ENCODE results near the gene DLGAP3.

DLGAP3 gene

DNA sequence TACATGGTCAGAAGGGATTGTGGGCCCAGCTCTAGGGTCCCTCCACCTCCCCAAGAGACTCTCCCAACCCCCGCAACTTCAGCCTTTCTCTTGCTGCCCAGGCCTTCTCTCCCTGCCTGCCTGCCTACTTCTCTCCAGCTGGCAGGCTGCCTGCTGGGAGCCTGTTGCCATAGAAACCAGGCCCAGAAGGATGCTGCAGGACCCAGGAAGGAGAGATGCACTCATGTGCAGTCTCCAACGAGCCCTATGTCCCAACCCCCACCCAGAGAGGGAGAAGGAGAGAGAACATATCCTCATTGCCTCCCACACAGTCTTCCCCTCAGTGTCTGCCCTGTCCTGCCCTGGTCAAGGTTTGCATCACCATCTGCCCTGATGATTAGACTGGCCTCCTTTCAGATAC, 59.1 kb downstream of the DLGAP3 start:
- no peaks in the 10 kb centered on the region for H3K4me1 Mint-ChIP-seq
- no peaks in the 10 kb centered on the region for H3K36me3 Mint-ChIP-seq (ENCODE audit: low read depth)
- H3K4me3 Mint-ChIP-seq, result peak overlapping the region in 1 of 3 experiments; percentile 43
- H3K27ac Mint-ChIP-seq, result no peak overlapping the region
- no peaks in the 10 kb centered on the region for H3K9me3 Mint-ChIP-seq
- H3K27me3 Mint-ChIP-seq (ENCODE audit: low read depth), result peaks cover 56% of the 10 kb centered on the region
- TF ChIP-seq, protein P1, sequence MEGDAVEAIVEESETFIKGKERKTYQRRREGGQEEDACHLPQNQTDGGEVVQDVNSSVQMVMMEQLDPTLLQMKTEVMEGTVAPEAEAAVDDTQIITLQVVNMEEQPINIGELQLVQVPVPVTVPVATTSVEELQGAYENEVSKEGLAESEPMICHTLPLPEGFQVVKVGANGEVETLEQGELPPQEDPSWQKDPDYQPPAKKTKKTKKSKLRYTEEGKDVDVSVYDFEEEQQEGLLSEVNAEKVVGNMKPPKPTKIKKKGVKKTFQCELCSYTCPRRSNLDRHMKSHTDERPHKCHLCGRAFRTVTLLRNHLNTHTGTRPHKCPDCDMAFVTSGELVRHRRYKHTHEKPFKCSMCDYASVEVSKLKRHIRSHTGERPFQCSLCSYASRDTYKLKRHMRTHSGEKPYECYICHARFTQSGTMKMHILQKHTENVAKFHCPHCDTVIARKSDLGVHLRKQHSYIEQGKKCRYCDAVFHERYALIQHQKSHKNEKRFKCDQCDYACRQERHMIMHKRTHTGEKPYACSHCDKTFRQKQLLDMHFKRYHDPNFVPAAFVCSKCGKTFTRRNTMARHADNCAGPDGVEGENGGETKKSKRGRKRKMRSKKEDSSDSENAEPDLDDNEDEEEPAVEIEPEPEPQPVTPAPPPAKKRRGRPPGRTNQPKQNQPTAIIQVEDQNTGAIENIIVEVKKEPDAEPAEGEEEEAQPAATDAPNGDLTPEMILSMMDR (IDR thresholded peaks at IDR 0.05; ENCODE audit: unreplicated experiment in 3 of 3), result no peak

DNA sequence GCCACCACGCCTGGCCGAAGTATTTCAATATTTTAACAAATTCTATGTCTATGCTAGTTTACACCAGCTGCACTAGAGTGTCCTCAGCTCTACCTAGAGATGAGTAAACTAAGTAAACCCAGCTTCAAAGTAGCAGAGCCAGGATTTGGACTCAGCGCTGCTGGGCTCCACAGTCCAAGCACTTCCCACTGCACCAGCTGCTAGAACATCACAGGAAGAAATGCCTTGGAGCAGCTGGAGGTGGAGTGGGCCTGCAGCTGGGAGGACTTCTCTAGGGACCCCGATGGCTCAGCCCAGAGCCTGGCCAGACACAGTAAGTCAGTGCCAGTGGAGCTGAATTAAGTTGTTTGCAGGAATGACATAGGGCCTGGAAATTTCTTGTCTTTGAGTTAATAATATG, 59.7 kb downstream of the DLGAP3 start:
- Mint-ChIP-seq H3K27ac (no peak overlapping the region), H3K4me1 (no peaks in the 10 kb centered on the region), H3K27me3 (ENCODE audit: low read depth) (peaks cover 55% of the 10 kb centered on the region), H3K9me3 (no peaks in the 10 kb centered on the region), H3K36me3 (ENCODE audit: low read depth) (no peaks in the 10 kb centered on the region), H3K4me3 (no peak overlapping the region)
- TF ChIP-seq, protein P1 (IDR thresholded peaks at IDR 0.05; ENCODE audit: unreplicated experiment in 3 of 3), result no peak

DNA sequence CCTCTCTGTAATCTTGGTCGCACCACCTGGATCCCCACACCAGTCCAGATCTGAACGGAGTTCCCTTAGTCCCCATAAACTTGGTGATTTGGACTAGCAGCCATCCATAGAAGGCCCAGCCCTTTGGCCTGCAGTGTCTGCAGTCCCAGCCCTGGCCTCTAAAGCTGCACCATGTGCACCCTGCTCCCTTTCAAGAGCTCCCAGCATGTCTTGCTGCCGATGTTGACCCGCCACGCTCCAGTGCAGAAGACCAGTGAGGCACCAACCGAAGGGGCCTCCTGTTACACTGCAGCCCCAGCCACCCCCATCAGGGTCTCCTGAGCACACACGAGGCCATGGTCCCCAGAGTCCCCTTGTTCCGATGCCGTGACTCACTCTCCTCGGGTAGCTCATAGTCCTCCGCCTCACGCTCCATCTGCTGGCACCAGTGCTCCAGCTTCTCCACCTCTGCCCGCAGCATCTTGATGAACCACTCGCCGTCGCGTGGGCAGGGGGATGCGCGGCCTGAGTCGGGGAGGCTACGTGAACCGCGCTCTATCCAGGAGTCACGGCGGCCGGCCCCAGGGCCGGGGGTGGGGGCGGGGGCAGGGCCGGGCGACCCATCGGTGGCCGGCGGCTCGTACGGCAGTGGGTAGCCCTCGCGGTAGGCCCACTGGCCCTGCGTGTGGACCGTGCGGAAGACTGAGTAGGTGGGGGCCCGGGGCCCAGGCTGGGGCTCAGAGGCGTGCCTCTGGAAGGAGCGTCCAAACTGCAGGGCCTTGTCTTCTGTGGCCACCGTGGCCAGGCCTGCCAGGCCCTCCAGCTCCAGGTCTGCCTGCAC, 61.0 kb downstream of the DLGAP3 start:
- H3K9me3 Mint-ChIP-seq, result no peaks in the 10 kb centered on the region
- no peaks in the 10 kb centered on the region for H3K36me3 Mint-ChIP-seq (ENCODE audit: low read depth)
- H3K27me3 Mint-ChIP-seq (ENCODE audit: low read depth), result peaks cover 58% of the 10 kb centered on the region
- TF ChIP-seq, protein P1 (IDR thresholded peaks at IDR 0.05; ENCODE audit: unreplicated experiment in 3 of 3), result no peak
- peak overlapping the region; percentile 61 to 73 (median 64) for H3K4me3 Mint-ChIP-seq
- no peaks in the 10 kb centered on the region for H3K4me1 Mint-ChIP-seq
- no peak overlapping the region for H3K27ac Mint-ChIP-seq

DNA sequence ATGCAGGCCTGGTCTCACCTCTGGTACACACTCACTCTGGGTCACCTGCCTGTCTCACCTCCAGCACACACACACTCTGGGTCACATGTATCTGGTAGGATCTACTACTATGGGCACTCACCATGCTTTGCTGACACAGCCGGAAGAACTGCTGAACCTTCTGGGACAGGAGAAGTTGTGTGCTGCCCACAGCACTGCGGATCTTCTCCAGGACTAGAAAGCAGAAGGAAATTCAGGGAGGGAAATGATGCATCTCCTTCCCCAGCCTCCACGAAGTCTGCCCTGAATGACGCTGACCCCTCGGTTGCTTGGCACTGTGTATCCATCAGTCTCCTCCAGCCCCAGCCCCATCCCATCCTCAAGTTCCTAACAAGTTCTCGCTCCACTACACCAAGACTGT, 62.0 kb downstream of the DLGAP3 start:
- Mint-ChIP-seq H3K27ac (no peak overlapping the region), H3K4me3 (peak overlapping the region; percentile 61 to 73 (median 64)), H3K36me3 (ENCODE audit: low read depth) (no peaks in the 10 kb centered on the region), H3K9me3 (no peaks in the 10 kb centered on the region), H3K4me1 (no peaks in the 10 kb centered on the region), H3K27me3 (ENCODE audit: low read depth) (peaks cover 54% of the 10 kb centered on the region)
- TF ChIP-seq, protein P1 (IDR thresholded peaks at IDR 0.05; ENCODE audit: unreplicated experiment in 3 of 3), result no peak

DNA sequence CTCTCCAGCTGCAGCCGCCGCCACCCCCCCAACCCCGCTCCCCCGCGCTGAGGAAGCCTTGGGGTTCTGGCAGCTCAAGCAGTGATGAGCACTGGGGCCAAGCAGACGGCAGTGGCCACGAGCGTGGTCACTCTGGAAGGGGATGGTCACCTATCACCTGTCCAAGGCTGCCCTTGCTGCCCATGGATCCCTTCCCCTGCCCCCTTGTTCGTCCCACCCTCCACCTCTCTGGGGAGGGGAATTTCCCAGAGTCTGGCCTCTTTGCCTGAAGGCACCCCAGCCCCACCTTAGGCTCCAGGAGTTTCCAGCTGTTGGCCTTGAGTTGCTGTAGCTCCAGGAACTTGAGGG, 62.7 kb downstream of the DLGAP3 start:
- no peaks in the 10 kb centered on the region for H3K4me1 Mint-ChIP-seq
- peak overlapping the region in 1 of 3 experiments; percentile 79 for H3K4me3 Mint-ChIP-seq
- H3K27me3 Mint-ChIP-seq (ENCODE audit: low read depth), result peaks cover 51% of the 10 kb centered on the region
- H3K27ac Mint-ChIP-seq, result no peak overlapping the region
- no peaks in the 10 kb centered on the region for H3K9me3 Mint-ChIP-seq
- TF ChIP-seq, protein P1 (IDR thresholded peaks at IDR 0.05; ENCODE audit: unreplicated experiment in 3 of 3), result no peak
- no peaks in the 10 kb centered on the region for H3K36me3 Mint-ChIP-seq (ENCODE audit: low read depth)

All from nephron (organoid).